K562 (cell line): ENCODE data around the gene GRIPAP1. TPM values are rescaled to one million over a fixed set of nuclear protein-coding genes. Genes with fewer than 3 reads are reported as not detected.

Experiments used
- ATAC-seq: fragments of 200-7000 bp; cut with Tn5 transposase; 3 replicates; pipeline ENCODE4 v1.9.1; 2020; ENCODE audit warnings: moderate library complexity
- BruUV-seq: library from RNA; stranded (reverse); fragments of 400-500 nt; replicated peaks from 2 replicates; lab custom pipeline; 2021; lab: Mats Ljungman, UMichigan
- CTCF ChIA-PET: fragments of 300-600 bp; formaldehyde crosslinking; extraction: SDS; loops from one replicate; lab custom pipeline; 2021; ENCODE audit warnings: low intra/inter-chr PET ratio; lab: Yijun Ruan, JAX
- POLR2A ChIA-PET: fragments of 300-600, 350-650 bp; sonication (Branson Sonifier 250); formaldehyde crosslinking; extraction: SDS; loops from one replicate; lab custom pipeline; 2021; ENCODE audit warnings: antibody characterized with exemption, inconsistent platforms; lab: Yijun Ruan, JAX
- DNase-seq, 4 experiments: peaks; one replicate each; pipeline versions ENCODE4 v3.0.0 to v3.0.0-alpha.2; 2011 to 2018; ENCODE audit warnings: low spot score in 3 of 4, mixed read lengths in 3 of 4; ENCODE audit errors: extremely low read depth in 1 of 4
- FAIRE-seq: peaks from 2 replicates; lab custom pipeline; 2011; peaks lifted over from hg19 to GRCh38; lab: Jason Lieb, UNC
- H2AFZ ChIP-seq: 2 replicates; pipeline ENCODE4 v1.6.0; 2011; ENCODE audit warnings: low read depth, low read length, control low read depth, inconsistent platforms
- H3K27ac ChIP-seq: fragments of 200-600 bp; 3 replicates; pipeline ENCODE4 v1.8.0; 2011; ENCODE audit warnings: low read depth, mild to moderate bottlenecking, control low read depth, inconsistent platforms, low read length, moderate library complexity, mixed read lengths; ENCODE audit errors: extremely low read depth
- H3K27me3 ChIP-seq, 2 experiments: fragments of 300-600 bp in 1 of 2; 2 replicates in 1 of 2; 3 replicates in 1 of 2; pipeline versions ENCODE4 v1.6.0 to v1.8.0; 2011; ENCODE audit warnings: inconsistent platforms in 2 of 2, low read length in 2 of 2, mild to moderate bottlenecking in 1 of 2, mixed read lengths in 1 of 2, moderate library complexity in 1 of 2; ENCODE audit not compliant: control insufficient read depth in 2 of 2, insufficient read depth in 2 of 2
- H3K36me3 ChIP-seq: fragments of 300-600 bp; 3 replicates; pipeline ENCODE4 v1.8.0; 2011; ENCODE audit warnings: mild to moderate bottlenecking, low read length, inconsistent platforms; ENCODE audit not compliant: control insufficient read depth, insufficient read depth
- H3K4me1 ChIP-seq, 2 experiments: fragments of 200-600 bp in 1 of 2; replicated peaks in 1 of 2; 2 replicates in 1 of 2; 3 replicates in 1 of 2; pipeline versions ENCODE4 v1.5.1 to v1.8.0; 2011; ENCODE audit warnings: inconsistent platforms in 2 of 2, low read length in 2 of 2, mild to moderate bottlenecking in 1 of 2, mixed read lengths in 1 of 2, moderate library complexity in 1 of 2; ENCODE audit not compliant: control insufficient read depth in 2 of 2, insufficient read depth in 2 of 2
- H3K4me2 ChIP-seq: 2 replicates; pipeline ENCODE4 v1.6.1; 2011; ENCODE audit warnings: low read length, control low read depth, inconsistent platforms, mixed read lengths; ENCODE audit not compliant: insufficient read depth
- H3K4me3 ChIP-seq: fragments of 200-600 bp; sonication (generic), shearing (Covaris generic); 2 replicates; pipeline ENCODE4 v1.5.1; 2016; ENCODE audit warnings: control low read depth, inconsistent platforms
- H3K79me2 ChIP-seq: fragments of 200-600 bp; 3 replicates; pipeline ENCODE4 v1.8.0; 2011; ENCODE audit warnings: low read length, inconsistent platforms; ENCODE audit not compliant: control insufficient read depth, insufficient read depth
- H3K9ac ChIP-seq, 2 experiments: 2 replicates each; pipeline versions ENCODE4 v1.6.0 to v1.6.1; 2011; ENCODE audit warnings: low read depth in 2 of 2, low read length in 2 of 2, control low read depth in 1 of 2, inconsistent platforms in 1 of 2, mild to moderate bottlenecking in 1 of 2, mixed read lengths in 1 of 2; ENCODE audit not compliant: insufficient read depth in 1 of 2
- H3K9me1 ChIP-seq: one replicate; pipeline ENCODE4 v1.6.0; 2011; ENCODE audit warnings: inconsistent platforms, mild to moderate bottlenecking, low read length, moderate library complexity; ENCODE audit not compliant: control insufficient read depth, insufficient read depth
- H3K9me3 ChIP-seq: replicated peaks from 2 replicates; pipeline ENCODE4 v1.5.1; 2011; ENCODE audit warnings: low read depth, low read length, inconsistent platforms; ENCODE audit not compliant: control insufficient read depth, insufficient read depth
- H4K20me1 ChIP-seq: replicated peaks from 2 replicates; pipeline ENCODE4 v1.6.1; 2011; ENCODE audit warnings: low read length, inconsistent platforms, mixed read lengths; ENCODE audit not compliant: control insufficient read depth, insufficient read depth
- AFF4 ChIP-seq: sonication (generic); formaldehyde crosslinking; IDR thresholded peaks from 2 replicates; pipeline ENCODE4 v1.8.0; 2023; ENCODE audit warnings: mild to moderate bottlenecking, missing genetic modification reagents
- ETV5 ChIP-seq: sonication (generic); formaldehyde crosslinking; IDR thresholded peaks from 2 replicates; pipeline ENCODE4 v1.4.0; 2020; ENCODE audit warnings: low read depth, mild to moderate bottlenecking, missing genetic modification reagents
- HSF4 ChIP-seq: fragments of 250-450 bp; sonication (Bioruptor Pico); IDR thresholded peaks from 2 replicates; pipeline ENCODE4 v2.1.2; 2022; ENCODE audit warnings: mild to moderate bottlenecking, moderate library complexity, borderline replicate concordance
- KAT7 ChIP-seq: sonication (generic); formaldehyde crosslinking; IDR thresholded peaks from 2 replicates; pipeline ENCODE4 v1.8.0; 2022; ENCODE audit warnings: missing genetic modification reagents, mild to moderate bottlenecking, borderline replicate concordance
- KLF16 ChIP-seq: IDR thresholded peaks from 2 replicates; pipeline ENCODE4 v1.6.1; 2016; ENCODE audit warnings: antibody characterized with exemption
- NCOA6 ChIP-seq: fragments of 450-650 bp; IDR thresholded peaks from 2 replicates; pipeline ENCODE4 v1.6.1; 2017; ENCODE audit warnings: mild to moderate bottlenecking
- NR2C2 ChIP-seq, 2 experiments: fragments of 200-800 bp in 1 of 2; sonication (Bioruptor generic) in 1 of 2; sonication (generic) in 1 of 2; formaldehyde crosslinking in 1 of 2; IDR thresholded peaks; 2 replicates each; pipeline versions ENCODE4 v1.6.1 to v1.8.0; 2016 to 2022; ENCODE audit warnings: mild to moderate bottlenecking in 1 of 2, missing compliant biosample characterization in 1 of 2, missing genetic modification characterization in 1 of 2, missing genetic modification reagents in 1 of 2
- POLR2A ChIP-seq: fragments of 450-650 bp; conservative IDR thresholded peaks from 2 replicates; pipeline ENCODE4 v1.6.1; 2016
- RBFOX2 ChIP-seq: fragments of 200-400 bp; formaldehyde crosslinking; IDR thresholded peaks from 2 replicates; pipeline ENCODE4 v1.6.1; 2017; ENCODE audit warnings: low read depth, mild to moderate bottlenecking, low read length, moderate library complexity
- ZFX ChIP-seq: sonication (generic); formaldehyde crosslinking; IDR thresholded peaks from 2 replicates; pipeline ENCODE4 v1.8.0; 2022; ENCODE audit warnings: mild to moderate bottlenecking, missing genetic modification reagents, moderate library complexity
- ZNF507 ChIP-seq: conservative IDR thresholded peaks from 2 replicates; pipeline ENCODE4 v1.6.1; 2017; ENCODE audit warnings: missing genetic modification characterization, missing compliant biosample characterization
- ZNF717 ChIP-seq: fragments of 250-450 bp; sonication (Bioruptor Pico); IDR thresholded peaks from 2 replicates; pipeline ENCODE4 v1.5.0; 2021
- WGBS: fragments of 100-300 bp; shearing (Covaris generic); methylation state at CpG from one replicate; pipeline ENCODE4 v1.1.6; 2016; ENCODE audit warnings: low coverage, mixed read lengths; ENCODE audit not compliant: insufficient coverage; ENCODE audit errors: missing lambda C conversion rate; 5-methylcytosine and 5-hydroxymethylcytosine counted together
- in situ Hi-C: fragments of 300-500 bp; cut with MboI; formaldehyde crosslinking; loops from 4 replicates; pipeline ENCODE4 v1.15.0; 2018; ENCODE audit warnings: inconsistent platforms, mixed read lengths
- intact Hi-C: fragments of 100-400 bp; cut with micrococcal nuclease; formaldehyde crosslinking; loops from 2 replicates; pipeline ENCODE4 v1.14.2; 2022
- polyA plus RNA-seq, 8 experiments: library from polyadenylated mRNA; depleted of rRNA in 4 of 8; stranded (reverse) in 5 of 8; unstranded in 3 of 8; fragments of >200 nt; fragmentation: Nextera tagmentation in 2 of 8; fragmentation: Illumina TruSeq in 1 of 8; extraction: Ambion mirVana in 2 of 8; extraction: Trizol in 1 of 8; gene quantifications; 2 replicates each; pipeline versions ENCODE4 v1.2.1 to v1.2.3, GENCODE V29; 2011 to 2014; ENCODE audit warnings: inconsistent platforms in 1 of 8, missing spikeins in 1 of 8
- total RNA-seq, 7 experiments: library from RNA; depleted of rRNA in 6 of 7; stranded (reverse); fragments of >200 nt in 6 of 7; fragmentation: Illumina TruSeq in 2 of 7; extraction: Trizol in 2 of 7; gene quantifications; 2 replicates each; pipeline versions ENCODE4 v1.2.1 to v1.2.3, GENCODE V29; 2011 to 2021; ENCODE audit warnings: low replicate concordance in 1 of 7
- TF ChIP-seq, protein P1 (sequence below), 3 experiments: fragments of 200-800 bp in 1 of 3; fragments of 250-450 bp in 1 of 3; fragments of 450-650 bp in 1 of 3; sonication (Bioruptor Pico) in 1 of 3; sonication (Bioruptor generic) in 1 of 3; formaldehyde crosslinking in 1 of 3; IDR thresholded peaks; 2 replicates each; pipeline versions ENCODE4 v1.6.1 to v1.8.0; 2016 to 2022; ENCODE audit warnings: mild to moderate bottlenecking in 2 of 3, missing genetic modification characterization in 2 of 3, missing compliant biosample characterization in 1 of 3, moderate library complexity in 1 of 3

Gene GRIPAP1
- total and polyA plus RNA-seq, 9 of the 15 experiments (the other 6 are each of a cell fraction or from before 2014, with no cell fraction given), result 4.1 to 41.6 (median 24.0) TPM

- Histone ChIP-seq H2AFZ (peak overlapping the region; percentile 63; the same call in 1 of the 2 replicates), H3K4me2 (peak overlapping the region; percentile 86), H3K79me2 (peaks cover 36% of the 10 kb centered on the region), H3K9me1 (no peaks in the 10 kb centered on the region), H4K20me1 (no peaks in the 10 kb centered on the region), H3K9me3 (no peaks in the 10 kb centered on the region), H3K36me3 (peaks cover 22% of the 10 kb centered on the region; the same call in 2 of the 3 replicates), H3K27me3 (no peaks in the 10 kb centered on the region), H3K9ac (peak overlapping the region; percentile 91 to 97), H3K4me1 (peaks cover 40 to 48% of the 10 kb centered on the region in 2 experiments; a peak in 4 of 5 replicates), H3K4me3 (peak overlapping the region; percentile 97), H3K27ac (peak overlapping the region; percentile 89)
- ATAC-seq, result no peak
- intact Hi-C loops, result loop anchor here (1.0 to 5.0 kb wide), 8 partner anchors 40 to 412 kb away; partner anchors contain the start of gene GRIPAP1
- no TSS peak for BruUV-seq
- FAIRE-seq, result no peak
- in situ Hi-C loops, result no loop called here
- CTCF ChIA-PET, result interaction anchor here (0.6 kb wide), 1 partner anchor 1945 kb away, joined by 3 read pairs; no protein-coding TSS in a partner anchor
- POLR2A ChIA-PET, result interaction anchor here (0.5 to 1.3 kb wide), 7 partner anchors 38 to 541 kb away, joined by 3 to 5 read pairs (median 3); no protein-coding TSS in a partner anchor
- 2% methylated on average over 16 of the region's 29 CpGs for WGBS
- peak in 1 of 4 experiments; percentile 5 for DNase-seq
- TF ChIP-seq POLR2A (peak; percentile 32; the same call in 1 of the 2 replicates), ETV5 (peak; percentile 47; the same call in 1 of the 2 replicates), HSF4 (CRISPR knock-in tag) (no peak), ZNF717 (no peak), ZNF507 (tag) (no peak), KAT7 (0 out of 2 replicates have a peak, but pooled peaks have one; percentile 36), NR2C2 (CRISPR knock-in tag; IDR thresholded peaks at IDR 0.05) (no peak), NR2C2 (tag; IDR thresholded peaks at IDR 0.05) (peak; percentile 3; the same call in 1 of the 2 replicates), ZFX (peak; percentile 86), RBFOX2 (peak; percentile 85), NCOA6 (peak; percentile 46; the same call in 1 of the 2 replicates), AFF4 (CRISPR knock-in tag) (peak; percentile 70; the same call in 1 of the 2 replicates), KLF16 (no peak)
- TF ChIP-seq, protein P1, sequence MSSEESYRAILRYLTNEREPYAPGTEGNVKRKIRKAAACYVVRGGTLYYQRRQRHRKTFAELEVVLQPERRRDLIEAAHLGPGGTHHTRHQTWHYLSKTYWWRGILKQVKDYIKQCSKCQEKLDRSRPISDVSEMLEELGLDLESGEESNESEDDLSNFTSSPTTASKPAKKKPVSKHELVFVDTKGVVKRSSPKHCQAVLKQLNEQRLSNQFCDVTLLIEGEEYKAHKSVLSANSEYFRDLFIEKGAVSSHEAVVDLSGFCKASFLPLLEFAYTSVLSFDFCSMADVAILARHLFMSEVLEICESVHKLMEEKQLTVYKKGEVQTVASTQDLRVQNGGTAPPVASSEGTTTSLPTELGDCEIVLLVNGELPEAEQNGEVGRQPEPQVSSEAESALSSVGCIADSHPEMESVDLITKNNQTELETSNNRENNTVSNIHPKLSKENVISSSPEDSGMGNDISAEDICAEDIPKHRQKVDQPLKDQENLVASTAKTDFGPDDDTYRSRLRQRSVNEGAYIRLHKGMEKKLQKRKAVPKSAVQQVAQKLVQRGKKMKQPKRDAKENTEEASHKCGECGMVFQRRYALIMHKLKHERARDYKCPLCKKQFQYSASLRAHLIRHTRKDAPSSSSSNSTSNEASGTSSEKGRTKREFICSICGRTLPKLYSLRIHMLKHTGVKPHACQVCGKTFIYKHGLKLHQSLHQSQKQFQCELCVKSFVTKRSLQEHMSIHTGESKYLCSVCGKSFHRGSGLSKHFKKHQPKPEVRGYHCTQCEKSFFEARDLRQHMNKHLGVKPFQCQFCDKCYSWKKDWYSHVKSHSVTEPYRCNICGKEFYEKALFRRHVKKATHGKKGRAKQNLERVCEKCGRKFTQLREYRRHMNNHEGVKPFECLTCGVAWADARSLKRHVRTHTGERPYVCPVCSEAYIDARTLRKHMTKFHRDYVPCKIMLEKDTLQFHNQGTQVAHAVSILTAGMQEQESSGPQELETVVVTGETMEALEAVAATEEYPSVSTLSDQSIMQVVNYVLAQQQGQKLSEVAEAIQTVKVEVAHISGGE (CRISPR knock-in tag; IDR thresholded peaks at IDR 0.05), result 0 out of 6 replicates have a peak, but pooled peaks of 1 of the 3 experiments have one; percentile 58
Observed at GRCh38 chrX:49042581-49043219, 40.6 kb upstream of the GRIPAP1 start.
